H1 (cell line): ENCODE measurements around the gene GIPC2. TPM values are rescaled to one million over a fixed set of nuclear protein-coding genes. Genes with fewer than 3 reads are reported as not detected.

Experiments used
- CTCF ChIA-PET: fragments of 300-600 bp; sonication (Branson Sonifier 250); formaldehyde crosslinking; loops from one replicate; lab custom pipeline; 2021; ENCODE audit not compliant: partially characterized antibody; lab: Charles Lee
- POLR2A ChIA-PET: fragments of 300-600 bp; sonication (Branson Sonifier 250); formaldehyde crosslinking; loops from one replicate; lab custom pipeline; 2021; ENCODE audit warnings: inconsistent platforms; ENCODE audit not compliant: partially characterized antibody; lab: Charles Lee
- DNase-seq, 2 experiments: peaks; one replicate each; pipeline versions ENCODE4 v3.0.0 to v3.0.0-alpha.2; 2010 to 2022; ENCODE audit warnings: low spot score in 2 of 2, low read depth in 1 of 2, mixed read lengths in 1 of 2
- FAIRE-seq: peaks from 2 replicates; lab custom pipeline; 2011; peaks lifted over from hg19 to GRCh38; lab: Jason Lieb, UNC
- H2AFZ ChIP-seq: 2 replicates; pipeline ENCODE4 v1.8.1; 2012; ENCODE audit warnings: low read length, inconsistent platforms
- H2AK5ac ChIP-seq: 2 replicates; pipeline ENCODE4 v1.6.1; 2013; ENCODE audit warnings: low read depth, low read length
- H2BK120ac ChIP-seq: replicated peaks from 2 replicates; pipeline ENCODE3; 2013; ENCODE audit warnings: low read depth, low read length, inconsistent platforms
- H2BK12ac ChIP-seq: 2 replicates; pipeline ENCODE4 v1.6.1; 2013; ENCODE audit warnings: low read depth, low read length
- H2BK15ac ChIP-seq: 2 replicates; pipeline ENCODE4 v1.6.1; 2013; ENCODE audit warnings: low read length
- H2BK20ac ChIP-seq: 2 replicates; pipeline ENCODE4 v1.6.1; 2013; ENCODE audit warnings: low read length
- H2BK5ac ChIP-seq: 2 replicates; pipeline ENCODE4 v1.6.1; 2013; ENCODE audit warnings: low read depth, low read length
- H3K14ac ChIP-seq: 2 replicates; pipeline ENCODE4 v1.6.1; 2013; ENCODE audit warnings: inconsistent platforms; ENCODE audit not compliant: insufficient read length
- H3K18ac ChIP-seq: 2 replicates; pipeline ENCODE4 v1.6.1; 2013; ENCODE audit warnings: low read length; ENCODE audit errors: extremely low read depth
- H3K23ac ChIP-seq: 2 replicates; pipeline ENCODE4 v1.6.1; 2013; ENCODE audit warnings: inconsistent platforms; ENCODE audit not compliant: insufficient read length
- H3K23me2 ChIP-seq: 2 replicates; pipeline ENCODE4 v1.6.1; 2013; ENCODE audit warnings: low read depth, low read length
- H3K27ac ChIP-seq: 2 replicates; pipeline ENCODE4 v1.6.1; 2011; ENCODE audit warnings: low read depth, low read length, inconsistent platforms
- H3K27me3 ChIP-seq, 4 experiments: replicated peaks in 1 of 4; 1 replicate in 1 of 4; 2 replicates in 3 of 4; pipeline versions ENCODE4 v1.6.1 to v1.8.1; 2011 to 2013; ENCODE audit warnings: low read length in 3 of 4, mild to moderate bottlenecking in 3 of 4, inconsistent platforms in 2 of 4, mixed read lengths in 2 of 4, moderate library complexity in 1 of 4; ENCODE audit not compliant: control insufficient read depth in 3 of 4, insufficient read depth in 3 of 4; ENCODE audit errors: extremely low read depth in 1 of 4
- H3K36me3 ChIP-seq, 4 experiments: 2 replicates each; pipeline versions ENCODE4 v1.6.1 to v1.8.1; 2011 to 2013; ENCODE audit warnings: mild to moderate bottlenecking in 4 of 4, low read length in 3 of 4, moderate library complexity in 2 of 4, control low read depth in 1 of 4, inconsistent platforms in 1 of 4; ENCODE audit not compliant: insufficient read depth in 4 of 4, control insufficient read depth in 2 of 4
- H3K4ac ChIP-seq: replicated peaks from 2 replicates; pipeline ENCODE3; 2013; ENCODE audit warnings: low read length, low read depth, mixed read lengths, inconsistent platforms; ENCODE audit not compliant: insufficient read length
- H3K4me1 ChIP-seq, 4 experiments: replicated peaks in 1 of 4; 1 replicate in 1 of 4; 2 replicates in 3 of 4; pipeline versions ENCODE4 v1.6.1 to v1.8.1; 2011 to 2013; ENCODE audit warnings: low read length in 3 of 4, inconsistent platforms in 2 of 4, mixed read lengths in 1 of 4; ENCODE audit not compliant: insufficient read depth in 4 of 4, control insufficient read depth in 3 of 4
- H3K4me2 ChIP-seq, 2 experiments: 2 replicates each; pipeline versions ENCODE4 v1.6.1 to v1.8.1; 2011 to 2013; ENCODE audit warnings: low read depth in 2 of 2, low read length in 2 of 2, control low read depth in 1 of 2, inconsistent platforms in 1 of 2, mild to moderate bottlenecking in 1 of 2; ENCODE audit not compliant: insufficient read depth in 1 of 2
- H3K4me3 ChIP-seq, 4 experiments: fragments of 200-600, 300-600 bp in 1 of 4; sonication (generic), shearing (Covaris generic), sonication (Bioruptor Twin) in 1 of 4; 2 replicates each; pipeline versions ENCODE4 v1.5.1 to v1.8.1; 2011 to 2016; ENCODE audit warnings: low read length in 4 of 4, low read depth in 3 of 4, control low read depth in 2 of 4, inconsistent platforms in 2 of 4, mild to moderate bottlenecking in 2 of 4, mixed read lengths in 1 of 4, moderate library complexity in 1 of 4; ENCODE audit not compliant: insufficient read depth in 2 of 4; ENCODE audit errors: extremely low read depth in 1 of 4
- H3K56ac ChIP-seq: replicated peaks from 2 replicates; pipeline ENCODE3; 2013; ENCODE audit warnings: low read depth, mild to moderate bottlenecking, mixed read lengths, low read length, inconsistent platforms; ENCODE audit not compliant: insufficient read length
- H3K79me1 ChIP-seq: 2 replicates; pipeline ENCODE4 v1.6.1; 2013; ENCODE audit warnings: low read depth, low read length, control low read depth
- H3K79me2 ChIP-seq, 2 experiments: 2 replicates each; pipeline versions ENCODE4 v1.6.1 to v1.8.1; 2012 to 2013; ENCODE audit warnings: low read length in 2 of 2, mild to moderate bottlenecking in 2 of 2, inconsistent platforms in 1 of 2; ENCODE audit not compliant: insufficient read depth in 2 of 2, control insufficient read depth in 1 of 2
- H3K9ac ChIP-seq, 4 experiments: replicated peaks in 1 of 4; 1 replicate in 1 of 4; 2 replicates in 3 of 4; pipeline versions ENCODE4 v1.6.1 to v1.8.1; 2011 to 2013; ENCODE audit warnings: low read depth in 3 of 4, low read length in 3 of 4, control low read depth in 2 of 4, mild to moderate bottlenecking in 2 of 4, moderate library complexity in 2 of 4, inconsistent platforms in 1 of 4; ENCODE audit errors: extremely low read depth in 1 of 4
- H3K9me3 ChIP-seq, 2 experiments: 2 replicates each; pipeline versions ENCODE4 v1.6.1 to v1.8.1; 2012 to 2013; ENCODE audit warnings: mild to moderate bottlenecking in 2 of 2, moderate library complexity in 2 of 2, control low read depth in 1 of 2, inconsistent platforms in 1 of 2, low read depth in 1 of 2, low read length in 1 of 2, mixed read lengths in 1 of 2; ENCODE audit not compliant: insufficient read depth in 2 of 2
- H4K20me1 ChIP-seq, 2 experiments: replicated peaks in 1 of 2; 2 replicates each; pipeline versions ENCODE3 to v1.8.1; 2011 to 2013; ENCODE audit warnings: inconsistent platforms in 2 of 2, low read length in 2 of 2, mild to moderate bottlenecking in 1 of 2; ENCODE audit not compliant: insufficient read depth in 2 of 2, control insufficient read depth in 1 of 2
- H4K5ac ChIP-seq: 2 replicates; pipeline ENCODE4 v1.6.1; 2013; ENCODE audit warnings: low read length, low read depth, mixed read lengths, inconsistent platforms; ENCODE audit not compliant: insufficient read length
- H4K8ac ChIP-seq: 2 replicates; pipeline ENCODE4 v1.8.0; 2013; ENCODE audit warnings: mild to moderate bottlenecking, moderate library complexity, low read length, inconsistent platforms; ENCODE audit not compliant: insufficient read depth; ENCODE audit errors: extremely low read depth
- H4K91ac ChIP-seq: replicated peaks from 2 replicates; pipeline ENCODE3; 2013; ENCODE audit warnings: low read length, mixed read lengths, inconsistent platforms; ENCODE audit not compliant: insufficient read length
- KDM5A ChIP-seq: fragments of 200-600 bp; IDR thresholded peaks from 2 replicates; pipeline ENCODE4 v1.7.1; 2012; ENCODE audit warnings: mild to moderate bottlenecking, low read length, inconsistent platforms, mixed read lengths
- SAP30 ChIP-seq: fragments of 300-600 bp; sonication (generic); IDR thresholded peaks from 2 replicates; pipeline ENCODE4 v1.7.1; 2012; ENCODE audit warnings: low read length, moderate library complexity, mild to moderate bottlenecking, inconsistent platforms; ENCODE audit not compliant: insufficient read depth, insufficient replicate concordance
- SIN3A ChIP-seq, 2 experiments: IDR thresholded peaks in 1 of 2; conservative IDR thresholded peaks in 1 of 2; 2 replicates each; pipeline ENCODE4 v1.6.1; 2011 to 2012; ENCODE audit warnings: low read length in 2 of 2, improper control_type of control experiment in 1 of 2, low read depth in 1 of 2, mild to moderate bottlenecking in 1 of 2
- TCF12 ChIP-seq: IDR thresholded peaks from 2 replicates; pipeline ENCODE4 v1.6.1; 2011; ENCODE audit warnings: low read depth, mild to moderate bottlenecking, low read length
- WGBS, 2 experiments: shearing (Covaris generic) in 1 of 2; methylation state at CpG; one replicate each; pipeline versions ENCODE4 v1.1.6 to v1.1.7; 2013 to 2015; ENCODE audit warnings: low lambda C conversion rate in 2 of 2, mixed read lengths in 2 of 2, inconsistent platforms in 1 of 2, low coverage in 1 of 2, missing lambda C conversion rate in 1 of 2; ENCODE audit not compliant: insufficient replicate concordance in 2 of 2, insufficient coverage in 1 of 2, insufficient read length in 1 of 2; ENCODE audit errors: extremely low coverage in 1 of 2, missing lambda C conversion rate in 1 of 2; 5-methylcytosine and 5-hydroxymethylcytosine counted together
- long read RNA-seq, 2 experiments: library from RNA in 1 of 2; library from capped mRNA in 1 of 2; stranded (forward); transcript quantifications; one replicate each; pipeline ENCODE4 v2.0.0, GENCODE V29; 2021; ENCODE audit warnings: inconsistent platforms in 1 of 2
- polyA minus RNA-seq, 3 experiments: library from RNA; depleted of rRNA, polyadenylated mRNA; stranded (reverse); fragments of >200 nt; gene quantifications; 1 replicate in 2 of 3; 2 replicates in 1 of 3; pipeline ENCODE4 v1.2.3, GENCODE V29; 2011
- polyA plus RNA-seq, 7 experiments: library from polyadenylated mRNA; depleted of rRNA in 3 of 7; stranded (reverse) in 5 of 7; unstranded in 2 of 7; fragments of >200 nt in 5 of 7; fragments of 200-250 nt in 2 of 7; gene quantifications; 1 replicate in 5 of 7; 2 replicates in 1 of 7; 4 replicates in 1 of 7; pipeline versions ENCODE4 v1.2.1 to v1.2.3, GENCODE V29; 2011 to 2013; ENCODE audit warnings: missing spikeins in 2 of 7, mixed read lengths in 2 of 7
- total RNA-seq: library from RNA; stranded (reverse); fragmentation: NEBNext Ultra II Directional; extraction: Animal tissue kit (Norgen Biotek cat#: 25700); gene quantifications from 2 replicates; pipeline ENCODE4 v1.2.1, GENCODE V29; 2021
- TF ChIP-seq, protein P1 (sequence below): IDR thresholded peaks from 2 replicates; pipeline ENCODE4 v1.6.1; 2012; ENCODE audit warnings: inconsistent platforms

The GIPC2 gene, protein sequence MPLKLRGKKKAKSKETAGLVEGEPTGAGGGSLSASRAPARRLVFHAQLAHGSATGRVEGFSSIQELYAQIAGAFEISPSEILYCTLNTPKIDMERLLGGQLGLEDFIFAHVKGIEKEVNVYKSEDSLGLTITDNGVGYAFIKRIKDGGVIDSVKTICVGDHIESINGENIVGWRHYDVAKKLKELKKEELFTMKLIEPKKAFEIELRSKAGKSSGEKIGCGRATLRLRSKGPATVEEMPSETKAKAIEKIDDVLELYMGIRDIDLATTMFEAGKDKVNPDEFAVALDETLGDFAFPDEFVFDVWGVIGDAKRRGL
- total RNA-seq: 0.69 and 1.9 TPM in 2 replicates
- 0.22 and 0.29 TPM in 2 replicates for polyA plus RNA-seq (2011; rRNA removed)
- polyA plus RNA-seq (2011; cell fraction: cytosol; rRNA removed): 0.36 TPM
- polyA plus RNA-seq (2011; cell fraction: nucleus; rRNA removed): 0.17 TPM
- 0.31 to 0.70 TPM (median 0.44 TPM) in 4 replicates for polyA plus RNA-seq (2012, experiment 1 of 2)
- polyA plus RNA-seq (2012, experiment 2 of 2): 0.18 TPM
- polyA plus RNA-seq (2013, experiment 1 of 2): 0.43 TPM
- 0.31 TPM for polyA plus RNA-seq (2013, experiment 2 of 2)
- 0.41 and 0.56 TPM in 2 replicates for polyA minus RNA-seq (2011; rRNA and poly(A)+ RNA removed)
- 0.59 TPM for polyA minus RNA-seq (2011; cell fraction: cytosol; rRNA and poly(A)+ RNA removed)
- 1.5 TPM for polyA minus RNA-seq (2011; cell fraction: nucleus; rRNA and poly(A)+ RNA removed)
- long read RNA-seq, experiment 1, partial matches to known transcripts: 0 of 5 reads
- long read RNA-seq, experiment 1, other reads (novel, unspliced or antisense): 5 of 5 reads
- long read RNA-seq, experiment 2, partial matches to known transcripts: 0 of 6 reads
- long read RNA-seq, experiment 2, other reads (novel, unspliced or antisense): 6 of 6 reads

DNA sequence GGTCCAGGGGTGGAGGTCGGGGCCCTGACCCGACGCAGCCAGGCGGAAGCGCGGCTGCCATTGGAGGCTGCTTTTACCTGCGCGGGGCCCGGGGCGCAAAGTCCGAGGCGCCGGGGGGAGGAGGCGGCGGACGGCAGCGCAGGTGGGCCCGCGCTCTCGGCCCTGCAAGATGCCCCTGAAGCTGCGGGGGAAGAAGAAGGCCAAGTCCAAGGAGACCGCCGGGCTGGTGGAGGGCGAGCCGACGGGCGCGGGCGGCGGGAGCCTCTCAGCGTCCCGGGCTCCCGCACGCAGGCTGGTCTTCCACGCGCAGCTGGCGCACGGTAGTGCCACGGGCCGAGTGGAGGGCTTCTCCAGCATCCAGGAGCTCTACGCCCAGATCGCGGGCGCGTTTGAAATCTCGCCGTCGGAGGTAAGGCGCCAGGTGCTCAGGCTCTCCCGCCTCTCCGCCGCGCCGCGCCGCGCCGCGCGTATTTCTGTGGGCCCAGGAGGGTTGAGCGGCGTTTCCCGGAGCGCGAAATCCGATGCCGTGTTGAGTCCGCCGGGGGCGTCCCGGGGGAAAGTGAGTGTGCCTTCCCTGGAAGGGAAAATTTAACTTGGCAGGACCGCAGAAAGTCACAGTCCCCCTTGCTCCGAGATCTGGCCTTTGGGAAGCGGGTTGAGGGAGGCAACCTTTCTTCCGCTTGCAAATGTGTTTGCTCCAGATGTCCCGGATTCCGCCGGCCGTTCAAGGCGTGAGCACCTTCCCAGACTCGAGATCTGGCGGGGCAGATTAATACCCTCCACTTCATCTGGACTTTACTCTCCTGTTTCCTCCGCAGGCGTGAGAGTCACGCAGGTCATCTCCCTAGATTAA is at the start of gene GIPC2:
GIPC2 (plus strand) TSS at position 41 of the 853 bp plus-strand sequence; CDS start at position 170, 129 bp downstream.
- H4K91ac ChIP-seq: no peak within 1 kb of the TSS
- H3K9ac ChIP-seq: peak within 1 kb of the TSS; percentile 62 to 82 (median 66)
- H3K18ac ChIP-seq: peak within 1 kb of the TSS; percentile 72
- no peaks in the 10 kb centered on the region for H3K36me3 ChIP-seq
- H3K4ac ChIP-seq: no peak within 1 kb of the TSS
- H3K56ac ChIP-seq: peak within 1 kb of the TSS; percentile 48
- ChIA-PET POLR2A (interaction anchor here (0.8 to 2.9 kb wide), 7 partner anchors 9 to 68 kb away, joined by 3 to 25 read pairs (median 5); partner anchors contain the start of genes DNAJB4 and FUBP1), CTCF (interaction anchor here (1.0 to 1.7 kb wide), 5 partner anchors 9 to 63 kb away, joined by 3 to 4 read pairs (median 4); no protein-coding TSS in a partner anchor)
- no peaks in the 10 kb centered on the region for H3K79me2 ChIP-seq
- H2BK12ac ChIP-seq: peak within 1 kb of the TSS; percentile 52; the same call in 1 of the 2 replicates
- H2BK5ac ChIP-seq: peak within 1 kb of the TSS; percentile 38; the same call in 1 of the 2 replicates
- no peak within 1 kb of the TSS for H4K5ac ChIP-seq
- no peak within 1 kb of the TSS for H3K23ac ChIP-seq
- no peaks in the 10 kb centered on the region for H3K9me3 ChIP-seq
- DNase-seq (peak in 1 of 2 experiments; percentile 76), FAIRE-seq (no peak)
- peaks cover 13% of the 10 kb centered on the region; the same call in 1 of the 2 replicates for H3K23me2 ChIP-seq
- H3K4me1 ChIP-seq: peaks cover 0 to 9% (median 6%) of the 10 kb centered on the region in 4 experiments; a peak in 3 of 7 replicates
- H4K20me1 ChIP-seq: no peaks in the 10 kb centered on the region
- peak within 1 kb of the TSS; percentile 90; the same call in 1 of the 2 replicates for H2BK15ac ChIP-seq
- H2AFZ ChIP-seq: peak within 1 kb of the TSS; percentile 89
- H3K4me3 ChIP-seq: peak within 1 kb of the TSS; percentile 62 to 73 (median 70)
- H3K27ac ChIP-seq: no peak within 1 kb of the TSS
- H3K27me3 ChIP-seq: peaks cover 4 to 28% (median 24%) of the 10 kb centered on the region in 4 experiments
- H4K8ac ChIP-seq: peak within 1 kb of the TSS; percentile 88
- H2BK20ac ChIP-seq: 0 out of 2 replicates have a peak within 1 kb of the TSS, but pooled peaks have one; percentile 8
- no peaks in the 10 kb centered on the region for H3K79me1 ChIP-seq
- no peak within 1 kb of the TSS for H2BK120ac ChIP-seq
- H2AK5ac ChIP-seq: no peak within 1 kb of the TSS
- WGBS, 2 experiments: 1% methylated on average over 48 of the region's 85 CpGs; no CpG with 5 or more reads in 1 of the 2 experiments
- peak within 1 kb of the TSS; percentile 77 to 90 for H3K4me2 ChIP-seq
- H3K14ac ChIP-seq: no peak within 1 kb of the TSS
- no peak for TF ChIP-seq SAP30
- no peak for TF ChIP-seq KDM5A
- TF ChIP-seq TCF12: 0 out of 2 replicates have a peak, but pooled peaks have one; percentile 8
- TF ChIP-seq, protein P1, sequence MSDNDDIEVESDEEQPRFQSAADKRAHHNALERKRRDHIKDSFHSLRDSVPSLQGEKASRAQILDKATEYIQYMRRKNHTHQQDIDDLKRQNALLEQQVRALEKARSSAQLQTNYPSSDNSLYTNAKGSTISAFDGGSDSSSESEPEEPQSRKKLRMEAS: peak; percentile 92
- no peak for TF ChIP-seq SIN3A (conservative IDR thresholded peaks at IDR 0.05 in 1 of 2, IDR thresholded peaks at IDR 0.05 in 1 of 2; ENCODE audit: low read depth in 1 of 2, low read length in 2 of 2)
